Right lobe of liver (tissue), 6 donors: ENCODE results near the gene STX5. TPM values are rescaled to one million over a fixed set of nuclear protein-coding genes. Genes with fewer than 3 reads are reported as not detected.

Experiments used
- ATAC-seq, 4 donors: fragments of 200-7000 bp; cut with Tn5 transposase; one replicate each; pipeline ENCODE4 v1.9.1; 2020; ENCODE audit warnings: mild to moderate bottlenecking in 4 of 4, moderate library complexity in 4 of 4
- DNase-seq, 3 donors: peaks; one replicate each; pipeline ENCODE4 v3.0.0-alpha.2; 2020
- H3K27ac ChIP-seq, 3 donors: fragments of 200-600 bp; one replicate each; pipeline ENCODE4 v1.8.0; 2022
- H3K27me3 ChIP-seq, 2 donors: fragments of 200-600 bp; one replicate each; pipeline ENCODE4 v1.8.0; 2022
- H3K36me3 ChIP-seq, 4 donors: fragments of 200-600 bp; sonication (generic) in 1 of 4; one replicate each; pipeline versions ENCODE4 v1.5.1 to v1.8.0; 2017 to 2022; ENCODE audit warnings: control low read depth in 1 of 4
- H3K4me1 ChIP-seq, 4 donors: fragments of 200-600 bp; sonication (generic) in 1 of 4; one replicate each; pipeline versions ENCODE4 v1.5.1 to v1.8.0; 2017 to 2022; ENCODE audit warnings: control low read depth in 1 of 4
- H3K4me3 ChIP-seq, 3 donors: fragments of 200-600 bp; one replicate each; pipeline ENCODE4 v1.8.0; 2022
- H3K9me3 ChIP-seq, 4 donors: fragments of 200-600 bp; sonication (generic) in 1 of 4; one replicate each; pipeline versions ENCODE4 v1.5.1 to v1.8.0; 2017 to 2022; ENCODE audit warnings: control low read depth in 1 of 4
- CTCF ChIP-seq, 4 donors: fragments of 200-600 bp in 3 of 4; fragments of 450-650 bp in 1 of 4; IDR thresholded peaks; one replicate each; pipeline versions ENCODE4 v1.5.1 to v1.8.0; 2016 to 2022; ENCODE audit warnings: antibody characterized with exemption in 4 of 4, mild to moderate bottlenecking in 2 of 4
- POLR2A ChIP-seq: fragments of 450-650 bp; IDR thresholded peaks from one replicate; pipeline ENCODE4 v1.6.1; 2017; ENCODE audit warnings: antibody characterized with exemption, mild to moderate bottlenecking
- WGBS: methylation state at CpG from one replicate; pipeline ENCODE4 v1.1.6; 2018; ENCODE audit warnings: low coverage, low lambda C conversion rate; ENCODE audit not compliant: insufficient coverage; ENCODE audit errors: missing lambda C conversion rate; 5-methylcytosine and 5-hydroxymethylcytosine counted together
- intact Hi-C, 2 donors: fragments of 100-400 bp; cut with DNase I; formaldehyde crosslinking; loops; one replicate each; pipeline versions ENCODE4 v1.11.2 to v1.14.1; 2022
- total RNA-seq, 6 experiments: library from RNA; depleted of rRNA in 2 of 6; stranded (reverse); fragments of >200 nt in 2 of 6; fragmentation: NEBNext Ultra II Directional in 3 of 6; extraction: Animal tissue kit (Norgen Biotek cat#: 25700) in 3 of 6; gene quantifications; one replicate each; pipeline versions ENCODE4 v1.1.0 to v1.2.4, GENCODE V29; 2016 to 2023
- donor health status: DM: no; HTN: yes; CAD: no.
- donor health status: DM: no; HTN: no; CAD: no.
- donor health status: DM: no; HTN: no; CAD: no.
- donor health status: DM: no; HTN: yes; CAD: no.
- donor health status: DM: no; HTN: yes; CAD: no.

Gene STX5
- total RNA-seq, 6 experiments from 2014 or later, result 22.1 to 27.8 (median 24.6) TPM

GRCh38 chr11:62879235-62879978 lies 47.6 kb upstream of the STX5 start:
- no peak for TF ChIP-seq CTCF (IDR thresholded peaks at IDR 0.05)
- no peak for TF ChIP-seq POLR2A
- Histone ChIP-seq H3K36me3 (peaks cover 0 to 20% (median 9%) of the 10 kb centered on the region in 4 donors), H3K4me1 (peaks cover 0 to 51% (median 21%) of the 10 kb centered on the region in 4 donors), H3K27ac (peak overlapping the region; percentile 93 to 99 (median 93)), H3K27me3 (no peaks in the 10 kb centered on the region), H3K9me3 (no peaks in the 10 kb centered on the region), H3K4me3 (no peak overlapping the region)
- intact Hi-C loops, result no loop called here
- no peak for ATAC-seq
- no peak for DNase-seq
- 56% methylated on average over 7 of the region's 7 CpGs for WGBS

GRCh38 chr11:62876712-62877111 lies 44.9 kb upstream of the STX5 start:
- WGBS, result 9% methylated on average over 3 of the region's 6 CpGs
- peak in 3 of 4 donors; percentile 4 to 19 (median 6) for ATAC-seq
- H3K27ac ChIP-seq, result peak overlapping the region in 2 of 3 donors; percentile 11 to 57

GRCh38 chr11:62875698-62876478 lies 44.0 kb upstream of the STX5 start:
- Histone ChIP-seq H3K9me3 (no peaks in the 10 kb centered on the region), H3K4me1 (peaks cover 0 to 34% (median 14%) of the 10 kb centered on the region in 4 donors), H3K27ac (peak overlapping the region in 1 of 3 donors; percentile 57), H3K4me3 (no peak overlapping the region), H3K36me3 (no peaks in the 10 kb centered on the region), H3K27me3 (no peaks in the 10 kb centered on the region)
- WGBS, result 59% methylated on average over 3 of the region's 7 CpGs
- DNase-seq (peak in 1 of 3 donors; percentile 35), ATAC-seq (peak in 3 of 4 donors; percentile 20 to 43 (median 33))
- TF ChIP-seq POLR2A, result no peak
- TF ChIP-seq CTCF (IDR thresholded peaks at IDR 0.05), result no peak
- intact Hi-C loops, result no loop called here

More at GRCh38 chr11:62876712-62877111, 44.9 kb upstream of the STX5 start:
- DNase-seq, result peak in 2 of 3 donors; percentile 42 to 60
- Histone ChIP-seq H3K9me3 (no peaks in the 10 kb centered on the region), H3K27me3 (no peaks in the 10 kb centered on the region), H3K4me1 (peaks cover 0 to 34% (median 14%) of the 10 kb centered on the region in 4 donors), H3K36me3 (no peaks in the 10 kb centered on the region), H3K4me3 (no peak overlapping the region)
- no peak for TF ChIP-seq POLR2A
- no peak for TF ChIP-seq CTCF (IDR thresholded peaks at IDR 0.05)
- intact Hi-C loops, result no loop called here

GRCh38 chr11:62874851-62875250 lies 43.0 kb upstream of the STX5 start:
- H3K9me3 ChIP-seq, result no peaks in the 10 kb centered on the region
- H3K27me3 ChIP-seq, result no peaks in the 10 kb centered on the region
- H3K4me3 ChIP-seq, result no peak overlapping the region
- DNase-seq, result no peak
- no peak overlapping the region for H3K27ac ChIP-seq
- no peak for ATAC-seq
- WGBS, result 75% methylated on average over 4 of the region's 7 CpGs
- TF ChIP-seq CTCF (IDR thresholded peaks at IDR 0.05), result no peak
- no peak for TF ChIP-seq POLR2A
- no peaks in the 10 kb centered on the region for H3K36me3 ChIP-seq
- intact Hi-C loops, result no loop called here
- peaks cover 0 to 27% (median 12%) of the 10 kb centered on the region in 4 donors for H3K4me1 ChIP-seq
